HAP-1 (cell line): ENCODE results near the gene KRT17.
"Not testable (repeated sequence)": the region's sequence is repeated elsewhere in the genome, so short reads cannot be mapped to it uniquely, and the experiment has no call there.

Experiments
- DNase-seq, 2 experiments: peaks; one replicate each; pipeline ENCODE4 v3.0.0-alpha.2; 2016 to 2020; ENCODE audit warnings: low spot score in 2 of 2
- H3K27me3 ChIP-seq: fragments of 250-450 bp; sonication (Bioruptor Pico); 2 replicates; pipeline ENCODE4 v1.5.1; 2020; ENCODE audit warnings: low read depth, mild to moderate bottlenecking, moderate library complexity
- H3K36me3 ChIP-seq: fragments of 250-450 bp; sonication (Bioruptor Pico); replicated peaks from 2 replicates; pipeline ENCODE4 v1.5.1; 2020; ENCODE audit warnings: mild to moderate bottlenecking
- H3K4me1 ChIP-seq: fragments of 250-450 bp; sonication (Bioruptor Pico); 2 replicates; pipeline ENCODE4 v1.5.1; 2020; ENCODE audit warnings: mild to moderate bottlenecking
- H3K4me3 ChIP-seq: fragments of 250-450 bp; sonication (Bioruptor Pico); 2 replicates; pipeline ENCODE4 v1.5.1; 2020; ENCODE audit warnings: mild to moderate bottlenecking, moderate library complexity
- H3K9me3 ChIP-seq: fragments of 250-450 bp; sonication (Bioruptor Pico); 2 replicates; pipeline ENCODE4 v1.5.1; 2020; ENCODE audit warnings: mild to moderate bottlenecking, moderate library complexity
- in situ Hi-C: fragments of 300-500 bp; cut with MboI; formaldehyde crosslinking; loops from 3 replicates; pipeline ENCODE4 v1.14.3; 2020; ENCODE audit warnings: low sequenced_read_pairs, inconsistent platforms, mixed read lengths

The KRT17 gene

DNA sequence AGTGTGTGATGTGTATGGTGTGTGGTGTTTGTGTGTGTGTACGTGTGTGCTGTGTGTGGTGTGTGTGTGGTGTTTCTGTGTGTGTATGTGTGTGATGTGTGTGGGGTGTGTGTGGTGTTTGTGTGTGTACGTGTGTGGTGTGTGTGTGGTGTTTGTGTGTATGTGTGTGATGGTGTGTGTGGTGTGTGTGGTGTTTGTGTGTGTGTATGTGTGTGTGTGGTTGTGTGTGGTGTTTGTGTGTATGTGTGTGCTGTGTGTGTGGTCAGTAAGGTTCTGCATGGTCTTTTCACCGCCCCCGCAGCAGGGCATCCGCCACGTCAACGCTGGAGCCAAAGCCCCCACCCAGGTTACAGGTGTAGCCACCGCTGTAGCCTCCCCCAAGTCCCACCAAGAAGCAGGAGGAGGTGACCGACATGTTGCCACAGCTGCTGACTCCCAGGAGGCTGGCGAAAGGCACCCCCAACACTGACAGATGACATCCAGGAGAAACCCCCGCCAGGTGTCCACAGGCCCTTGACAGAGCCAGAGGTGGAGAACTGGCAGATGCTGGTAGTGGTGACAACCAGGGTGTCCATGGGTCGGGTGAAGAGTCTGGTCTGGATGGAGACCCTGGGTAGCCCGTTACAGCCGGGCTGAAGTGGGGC lies 9.3 kb upstream of the KRT17 start:
- DNase-seq: peak in 1 of 2 experiments; percentile 23
- in situ Hi-C loops: no loop called here
- H3K27me3 ChIP-seq: no peaks in the 10 kb centered on the region
- no peak overlapping the region for H3K4me3 ChIP-seq
- H3K4me1 ChIP-seq: no peaks in the 10 kb centered on the region
- H3K36me3 ChIP-seq: no peaks in the 10 kb centered on the region
- H3K9me3 ChIP-seq: no peaks in the 10 kb centered on the region

DNA sequence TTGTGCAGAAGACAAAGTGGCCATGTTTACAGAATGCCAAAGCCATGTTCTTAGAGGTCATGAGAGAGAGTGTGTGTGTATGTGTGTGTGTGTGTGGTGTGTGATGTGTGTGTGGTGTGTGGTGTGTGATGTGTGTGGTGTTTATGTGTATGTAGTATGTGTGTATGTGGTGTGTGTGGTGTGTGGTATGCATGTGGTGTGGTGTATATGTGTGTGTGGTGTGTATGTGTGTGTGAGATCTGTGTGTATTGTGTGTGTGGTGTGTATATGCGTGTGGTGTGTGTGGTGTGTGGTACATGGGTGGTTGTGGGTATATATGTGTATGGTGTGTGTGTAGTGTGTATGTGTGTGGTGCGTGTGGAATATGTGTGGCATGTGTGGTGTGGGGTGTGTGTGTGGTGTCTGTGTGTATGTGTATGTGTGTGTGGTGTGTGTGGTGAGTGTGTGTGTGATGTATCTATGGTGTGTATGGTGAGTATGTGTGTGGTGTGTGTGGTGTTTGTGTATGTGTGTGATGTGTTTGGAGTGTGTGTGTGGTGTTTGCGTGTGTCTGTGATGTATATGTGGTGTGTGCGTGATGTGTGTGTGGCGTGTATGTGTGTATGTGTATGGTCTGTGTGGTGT lies 8.2 kb upstream of the KRT17 start:
- DNase-seq: no peak
- in situ Hi-C loops: no loop called here
- Histone ChIP-seq H3K4me1 (no peaks in the 10 kb centered on the region), H3K36me3 (no peaks in the 10 kb centered on the region), H3K9me3 (no peaks in the 10 kb centered on the region), H3K27me3 (no peaks in the 10 kb centered on the region), H3K4me3 (no peak overlapping the region)

DNA sequence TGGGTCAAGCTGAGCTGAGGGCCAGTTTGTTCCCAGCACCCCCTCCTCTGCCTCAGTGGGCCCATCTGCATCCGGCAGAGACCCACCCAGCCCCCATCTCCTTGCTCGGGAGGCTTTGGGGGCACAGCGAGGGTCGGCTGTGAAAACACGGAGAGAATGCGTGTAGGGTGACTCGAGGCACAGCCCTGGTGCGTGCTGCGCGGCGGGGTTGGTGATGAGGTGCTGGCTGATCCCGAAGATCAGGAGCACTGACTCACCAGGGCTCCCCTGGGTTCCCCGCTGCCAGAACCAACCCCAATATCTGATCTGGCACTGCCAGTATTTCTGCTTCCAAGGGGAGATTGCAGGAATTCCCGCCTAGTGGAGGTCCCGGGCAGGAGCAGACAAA lies 7.5 kb upstream of the KRT17 start:
- H3K4me1 ChIP-seq: no peaks in the 10 kb centered on the region
- H3K4me3 ChIP-seq: no peak overlapping the region
- DNase-seq: no peak
- no peaks in the 10 kb centered on the region for H3K36me3 ChIP-seq
- in situ Hi-C loops: no loop called here
- H3K27me3 ChIP-seq: no peaks in the 10 kb centered on the region
- H3K9me3 ChIP-seq: no peaks in the 10 kb centered on the region

DNA sequence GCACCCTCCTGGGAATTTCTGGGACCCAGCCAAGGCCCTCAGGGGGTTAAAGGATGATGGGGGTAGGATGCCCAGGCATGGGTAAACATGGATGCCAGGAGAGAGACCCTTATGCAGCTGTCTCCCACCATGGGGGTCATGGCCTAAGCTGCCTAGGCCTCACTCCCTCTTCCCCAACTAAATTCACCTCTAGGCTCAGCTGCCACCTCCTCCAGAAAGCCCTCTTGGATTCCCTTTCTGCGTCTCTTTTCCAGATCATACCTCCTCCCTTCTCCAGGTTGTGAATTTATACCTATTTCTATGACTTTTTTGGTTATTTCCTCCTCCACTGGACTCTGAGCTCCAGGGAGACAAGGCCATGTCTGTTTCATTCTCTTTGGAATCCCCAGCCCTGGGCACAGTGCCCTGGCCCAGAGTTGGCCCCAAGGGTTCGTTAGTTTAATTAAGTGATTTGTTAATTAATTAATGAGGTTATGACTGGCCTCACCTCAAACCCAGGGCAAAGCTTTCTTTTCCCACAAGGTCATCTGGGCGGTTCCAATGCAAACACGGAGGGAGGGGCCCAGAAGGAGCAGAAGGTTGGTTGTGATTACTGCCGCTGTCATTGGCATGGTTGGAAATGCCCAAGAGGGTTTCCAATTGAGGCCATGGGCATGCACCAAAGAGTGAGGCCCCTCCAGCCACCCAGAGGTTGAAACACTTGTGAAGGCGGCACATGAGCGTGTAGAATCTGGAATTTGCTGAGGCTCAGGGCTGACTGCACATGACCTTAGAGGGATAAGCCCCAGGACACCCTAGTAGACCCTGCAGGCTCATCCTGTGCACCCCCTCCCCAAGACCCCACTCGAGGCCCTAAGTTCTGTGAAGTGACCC lies 6.9 kb upstream of the KRT17 start:
- Histone ChIP-seq H3K9me3 (no peaks in the 10 kb centered on the region), H3K27me3 (no peaks in the 10 kb centered on the region), H3K4me3 (no peak overlapping the region), H3K36me3 (no peaks in the 10 kb centered on the region), H3K4me1 (no peaks in the 10 kb centered on the region)
- in situ Hi-C loops: no loop called here
- DNase-seq: no peak

DNA sequence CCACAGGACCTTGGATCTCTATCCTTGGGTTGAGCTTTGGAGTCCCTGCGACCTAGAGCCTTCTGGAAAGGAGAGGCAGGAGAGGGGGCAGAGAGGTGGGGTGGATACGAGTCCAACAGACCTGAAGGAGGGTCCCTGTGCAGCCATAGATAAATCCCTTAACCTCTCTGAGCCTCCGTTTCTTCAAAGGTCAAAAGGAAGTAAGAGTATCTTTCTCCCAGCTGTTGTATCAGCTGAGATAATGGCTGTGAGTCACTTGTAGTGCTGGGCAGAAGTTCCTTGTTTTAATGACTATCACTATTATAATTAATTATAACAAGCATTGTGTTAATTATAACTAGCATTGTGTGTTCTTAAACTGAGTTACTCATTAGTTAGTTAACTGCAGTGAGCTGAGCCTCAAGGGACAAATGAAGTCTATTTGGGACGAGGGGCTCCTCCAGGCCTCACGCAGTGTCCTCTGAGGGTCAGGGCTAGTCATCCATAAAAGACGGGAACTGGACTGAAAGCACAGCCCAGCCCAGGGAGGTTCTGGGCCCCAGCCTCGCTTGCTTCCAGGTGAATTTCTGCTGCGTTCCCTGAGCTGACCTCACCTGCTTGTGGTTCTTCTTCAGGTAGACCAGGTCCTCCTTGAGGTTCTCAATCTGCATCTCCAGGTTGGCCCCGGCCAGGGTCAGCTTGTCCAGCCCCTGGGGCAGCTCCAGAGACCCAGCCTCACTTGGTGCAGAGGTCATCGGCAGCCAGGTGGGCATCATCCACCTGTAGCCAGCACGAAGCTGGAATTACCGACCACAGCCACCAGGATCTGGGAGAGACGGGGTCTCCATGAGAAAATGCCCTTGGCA lies 5.7 kb upstream of the KRT17 start:
- in situ Hi-C loops: no loop called here

DNA sequence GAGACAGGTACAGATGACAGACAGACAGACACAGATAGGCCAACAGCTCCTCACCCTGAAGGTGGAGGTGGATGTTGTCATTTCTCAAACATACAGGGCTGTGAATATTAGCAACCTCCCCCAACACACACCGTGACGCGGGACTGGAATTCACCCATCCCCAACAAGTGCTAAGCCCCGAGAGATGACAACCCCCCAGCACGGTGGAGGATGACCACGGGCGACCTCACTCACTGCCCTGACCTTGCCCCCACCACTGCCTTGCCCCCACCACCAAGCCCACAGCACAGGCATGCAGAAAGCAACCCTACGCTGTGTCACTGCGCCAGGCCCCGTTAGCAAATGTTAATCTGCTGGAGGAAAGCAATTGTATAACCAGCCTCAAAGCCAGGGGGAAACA lies 4.9 kb upstream of the KRT17 start:
- in situ Hi-C loops: no loop called here
- Histone ChIP-seq H3K9me3 (no peaks in the 10 kb centered on the region), H3K4me3 (no peak overlapping the region), H3K4me1 (no peaks in the 10 kb centered on the region), H3K36me3 (no peaks in the 10 kb centered on the region), H3K27me3 (no peaks in the 10 kb centered on the region)
- DNase-seq: no peak

More for the DNA sequence above, 5.7 kb upstream of the KRT17 start:
- no peaks in the 10 kb centered on the region for H3K36me3 ChIP-seq
- DNase-seq: no peak
- H3K9me3 ChIP-seq: no peaks in the 10 kb centered on the region
- no peaks in the 10 kb centered on the region for H3K27me3 ChIP-seq
- H3K4me1 ChIP-seq: no peaks in the 10 kb centered on the region
- no peak overlapping the region for H3K4me3 ChIP-seq

DNA sequence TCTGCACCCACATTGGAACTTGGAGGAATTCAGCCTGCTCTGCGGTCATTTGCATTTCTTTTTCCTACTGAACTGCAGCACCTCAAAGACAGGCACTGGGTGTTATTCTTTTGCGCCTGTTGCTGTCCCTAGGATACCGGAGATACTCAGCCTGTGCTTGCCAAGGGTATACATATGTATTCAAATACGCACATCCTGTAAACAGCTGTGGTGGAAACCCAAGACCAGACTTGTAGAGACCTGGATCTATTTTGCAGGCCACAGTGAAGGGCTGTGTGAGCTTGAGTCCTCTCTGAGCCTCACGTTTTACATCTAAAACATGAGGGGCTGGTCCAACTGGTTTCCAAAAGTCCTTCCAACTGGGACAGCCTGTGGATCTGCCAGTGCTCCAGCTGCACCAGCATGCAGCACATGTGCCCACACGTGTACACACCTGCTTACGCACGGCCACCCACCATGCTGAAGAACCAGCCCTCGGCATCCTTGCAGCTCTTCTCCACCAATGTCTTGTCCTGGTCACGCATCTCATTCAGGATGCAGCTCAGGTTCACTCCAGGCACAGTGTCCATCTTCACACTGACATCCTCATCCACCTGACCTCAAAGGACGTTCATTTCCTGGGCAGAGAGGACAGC lies 4.4 kb upstream of the KRT17 start:
- DNase-seq, H3K27me3 ChIP-seq, H3K4me1 ChIP-seq, H3K9me3 ChIP-seq, H3K4me3 ChIP-seq, in situ Hi-C loops, H3K36me3 ChIP-seq: not testable (repeated sequence)

DNA sequence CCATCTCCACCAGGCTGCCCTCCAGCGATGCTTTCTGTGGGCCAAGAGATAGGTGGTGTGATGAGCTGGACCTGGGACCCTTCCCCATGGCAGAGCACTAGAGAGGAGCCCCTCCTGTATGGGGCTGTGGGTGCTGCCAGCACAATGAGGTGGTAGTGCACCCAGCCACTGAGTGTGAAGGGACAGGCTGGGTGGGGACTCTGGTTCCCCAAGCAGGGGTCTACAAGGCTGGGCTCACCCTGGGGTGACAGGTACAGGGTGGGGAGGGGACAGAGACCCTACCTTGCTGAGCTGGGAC lies 3.6 kb upstream of the KRT17 start:
- DNase-seq, H3K36me3 ChIP-seq, H3K27me3 ChIP-seq, H3K4me1 ChIP-seq, H3K4me3 ChIP-seq, in situ Hi-C loops, H3K9me3 ChIP-seq: not testable (repeated sequence)

DNA sequence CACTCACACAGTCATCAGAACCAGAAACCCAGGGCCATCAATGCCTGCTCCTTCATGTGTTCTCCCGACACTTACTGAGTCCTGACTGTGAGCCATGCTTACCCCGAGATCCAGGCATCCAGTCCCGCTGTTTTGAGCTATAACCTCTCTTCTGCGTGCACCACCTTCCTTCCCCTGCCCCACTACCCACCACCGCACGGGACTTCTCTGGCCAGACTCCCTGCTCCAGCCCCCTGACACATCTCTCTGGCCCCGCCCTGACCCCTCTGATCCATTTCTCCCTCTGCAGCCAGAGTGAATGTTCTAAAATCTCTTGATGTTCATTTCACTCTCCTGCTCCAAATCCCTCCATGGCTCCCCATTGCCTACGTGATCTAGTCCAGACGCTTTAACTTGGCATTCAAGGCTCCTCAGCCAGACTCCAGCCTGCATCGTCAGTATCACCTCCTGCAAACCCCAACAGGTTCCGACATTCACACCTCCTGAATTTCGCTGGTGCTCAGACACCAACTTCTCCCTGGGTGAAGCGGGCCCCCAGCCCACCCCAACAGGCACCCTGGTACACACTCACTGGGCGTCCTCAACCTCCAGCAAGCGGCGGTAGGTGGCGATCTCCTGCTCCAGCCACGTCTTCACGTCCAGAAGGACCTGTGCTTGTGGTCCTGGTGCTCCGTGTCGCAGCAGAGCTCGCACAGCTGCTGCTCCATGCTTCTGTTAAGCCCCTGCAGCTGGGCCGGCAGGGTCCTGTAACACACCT lies 3.1 kb upstream of the KRT17 start:
- DNase-seq: no peak
- Histone ChIP-seq H3K4me1 (no peaks in the 10 kb centered on the region), H3K9me3 (no peaks in the 10 kb centered on the region), H3K36me3 (no peaks in the 10 kb centered on the region), H3K27me3 (no peaks in the 10 kb centered on the region), H3K4me3 (no peak overlapping the region)
- in situ Hi-C loops: no loop called here

DNA sequence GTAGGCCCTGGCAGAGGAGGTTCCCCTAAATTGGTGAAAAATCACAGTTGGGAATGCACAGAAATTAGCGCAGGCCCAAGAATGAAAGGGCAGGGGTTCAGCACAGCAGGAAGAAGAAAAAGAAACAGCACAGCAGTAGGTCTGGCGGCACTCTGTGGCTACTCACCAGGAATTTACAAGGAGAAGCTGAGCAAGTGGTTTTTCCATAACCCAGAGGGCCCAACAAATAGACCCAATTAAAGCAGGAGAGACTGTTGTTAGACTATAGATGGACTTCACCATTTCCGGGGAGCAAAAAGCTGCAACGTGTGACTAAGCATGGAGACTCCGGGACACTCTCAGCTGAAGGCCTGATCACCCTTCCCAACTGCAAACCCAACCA lies 2.5 kb upstream of the KRT17 start:
- DNase-seq, in situ Hi-C loops: not testable (repeated sequence)

DNA sequence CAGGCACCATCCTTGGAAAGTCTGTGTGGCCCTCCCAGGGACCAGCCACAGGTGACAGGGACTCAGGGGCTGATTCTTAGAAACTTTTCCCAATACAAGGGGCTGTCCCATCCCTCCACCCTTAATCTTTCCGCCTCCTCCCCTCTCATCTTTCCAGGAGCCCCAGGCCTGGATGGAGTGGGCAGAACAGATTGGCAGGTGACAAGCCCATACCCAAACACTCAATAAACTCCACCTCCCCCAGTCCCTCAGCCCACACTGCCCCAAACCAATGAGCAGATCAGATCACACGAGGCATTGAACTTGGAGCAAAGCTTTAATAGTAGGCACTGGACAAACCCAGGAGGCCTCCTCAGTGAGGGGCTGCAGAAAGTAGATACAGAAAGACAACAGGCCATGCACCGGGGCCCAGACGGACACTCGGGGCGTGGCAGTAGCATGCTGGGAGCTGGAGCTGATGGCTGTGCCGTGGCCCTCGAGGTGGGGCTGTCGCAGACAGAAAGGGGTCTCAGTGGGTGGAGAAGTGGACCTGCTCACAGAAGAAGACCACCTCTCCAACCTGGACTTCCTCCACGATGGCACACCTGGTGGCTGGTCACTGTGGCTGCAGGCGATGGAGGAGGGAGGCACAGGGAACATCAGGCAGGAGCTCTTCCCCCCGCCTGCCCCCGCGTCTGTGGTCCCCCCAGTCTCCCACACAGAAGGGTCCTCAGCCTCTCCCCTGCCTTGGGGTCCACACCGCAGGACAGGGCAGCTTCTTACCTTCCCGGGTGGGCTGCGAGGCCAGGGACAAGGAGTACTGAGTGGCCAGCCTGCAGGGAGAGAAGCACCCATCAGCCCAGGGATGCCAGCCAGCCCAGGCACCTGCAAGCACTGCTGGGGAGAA lies 1.9 kb upstream of the KRT17 start:
- H3K4me1 ChIP-seq, H3K4me3 ChIP-seq, H3K9me3 ChIP-seq, in situ Hi-C loops, H3K27me3 ChIP-seq, DNase-seq, H3K36me3 ChIP-seq: not testable (repeated sequence)

More for the DNA sequence above, 2.5 kb upstream of the KRT17 start:
- H3K9me3 ChIP-seq, H3K4me3 ChIP-seq, H3K36me3 ChIP-seq, H3K27me3 ChIP-seq, H3K4me1 ChIP-seq: not testable (repeated sequence)

DNA sequence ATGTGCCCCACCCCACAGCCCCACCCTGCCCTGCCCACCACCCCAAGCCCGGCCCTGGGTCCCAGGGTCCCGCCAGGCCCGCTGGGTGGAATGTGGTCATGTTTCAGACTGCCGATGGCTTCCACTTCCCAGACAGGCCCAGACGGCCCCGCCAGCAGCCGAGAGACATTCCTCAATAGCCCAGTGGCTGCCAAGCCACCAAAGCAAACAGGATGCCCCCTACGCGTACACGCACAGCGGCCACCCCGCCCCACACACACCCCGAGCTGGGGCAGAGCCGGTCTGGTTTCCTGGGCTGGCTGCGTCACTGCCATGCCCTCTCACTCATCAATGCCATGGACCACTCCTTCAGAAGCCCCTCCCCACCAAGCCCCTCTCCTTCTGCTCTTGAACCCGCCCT lies 1.2 kb upstream of the KRT17 start:
- H3K4me3 ChIP-seq: no peak overlapping the region
- H3K9me3 ChIP-seq: no peaks in the 10 kb centered on the region
- H3K4me1 ChIP-seq: no peaks in the 10 kb centered on the region
- in situ Hi-C loops: no loop called here
- DNase-seq: no peak
- H3K36me3 ChIP-seq: no peaks in the 10 kb centered on the region
- no peaks in the 10 kb centered on the region for H3K27me3 ChIP-seq
